ENCODE data around the gene FXYD4.

- peak; percentile 19 to 67 (median 40) for TF ChIP-seq CTCF (IDR thresholded peaks at IDR 0.05)
- TF ChIP-seq POLR2A (IDR thresholded peaks at IDR 0.05), result no peak
- TF ChIP-seq EP300 (IDR thresholded peaks at IDR 0.05), result peak in 1 of 2 donors; percentile 29
Observed at GRCh38 chr10:43390759-43391158, 19.3 kb downstream of the FXYD4 start.
